Nephron (organoid): ENCODE measurements around the gene ATM.
"Not testable (repeated sequence)": the region's sequence is repeated elsewhere in the genome, so short reads cannot be mapped to it uniquely, and the experiment has no call there.

ENCODE experiments used
- H3K27ac Mint-ChIP-seq, 3 experiments: 2 replicates each; pipeline ENCODE4 v1.8.0; 2020; ENCODE audit warnings: mixed read lengths in 3 of 3, mild to moderate bottlenecking in 2 of 3, moderate library complexity in 1 of 3
- H3K27me3 Mint-ChIP-seq: 2 replicates; pipeline ENCODE4 v1.8.0; 2021; ENCODE audit warnings: low read depth, mild to moderate bottlenecking, moderate library complexity, mixed read lengths
- H3K36me3 Mint-ChIP-seq: 2 replicates; pipeline ENCODE4 v1.8.0; 2020; ENCODE audit warnings: low read depth, mixed read lengths
- H3K4me1 Mint-ChIP-seq: 2 replicates; pipeline ENCODE4 v1.8.0; 2020; ENCODE audit warnings: mixed read lengths
- H3K4me3 Mint-ChIP-seq, 3 experiments: 2 replicates each; pipeline ENCODE4 v1.8.0; 2020; ENCODE audit warnings: mild to moderate bottlenecking in 3 of 3, mixed read lengths in 3 of 3, moderate library complexity in 2 of 3
- H3K9me3 Mint-ChIP-seq: 2 replicates; pipeline ENCODE4 v1.8.0; 2020; ENCODE audit warnings: mixed read lengths
- CTCF ChIP-seq, 3 experiments: fragments of 200-600 bp; sonication (generic); IDR thresholded peaks; one replicate each; pipeline ENCODE4 v1.5.0; 2021; ENCODE audit warnings: antibody characterized with exemption in 3 of 3; ENCODE audit not compliant: unreplicated experiment in 3 of 3

Gene ATM

GRCh38 chr11:108246308-108246707, 23.4 kb downstream of the ATM start:
- Mint-ChIP-seq H3K4me1 (no peaks in the 10 kb centered on the region), H3K4me3 (no peak overlapping the region), H3K36me3 (peaks cover 51% of the 10 kb centered on the region), H3K27me3 (no peaks in the 10 kb centered on the region), H3K27ac (no peak overlapping the region), H3K9me3 (no peaks in the 10 kb centered on the region)
- TF ChIP-seq CTCF (IDR thresholded peaks at IDR 0.05; ENCODE audit: unreplicated experiment in 3 of 3) = no peak

- H3K27me3 Mint-ChIP-seq = no peaks in the 10 kb centered on the region
- no peak overlapping the region for H3K4me3 Mint-ChIP-seq
- TF ChIP-seq CTCF (IDR thresholded peaks at IDR 0.05; ENCODE audit: unreplicated experiment in 3 of 3) = no peak
- no peaks in the 10 kb centered on the region for H3K9me3 Mint-ChIP-seq
- no peak overlapping the region for H3K27ac Mint-ChIP-seq
- peaks cover 57% of the 10 kb centered on the region for H3K36me3 Mint-ChIP-seq
- H3K4me1 Mint-ChIP-seq = no peaks in the 10 kb centered on the region
Observed at GRCh38 chr11:108246885-108247284, 24.0 kb downstream of the ATM start.

DNA sequence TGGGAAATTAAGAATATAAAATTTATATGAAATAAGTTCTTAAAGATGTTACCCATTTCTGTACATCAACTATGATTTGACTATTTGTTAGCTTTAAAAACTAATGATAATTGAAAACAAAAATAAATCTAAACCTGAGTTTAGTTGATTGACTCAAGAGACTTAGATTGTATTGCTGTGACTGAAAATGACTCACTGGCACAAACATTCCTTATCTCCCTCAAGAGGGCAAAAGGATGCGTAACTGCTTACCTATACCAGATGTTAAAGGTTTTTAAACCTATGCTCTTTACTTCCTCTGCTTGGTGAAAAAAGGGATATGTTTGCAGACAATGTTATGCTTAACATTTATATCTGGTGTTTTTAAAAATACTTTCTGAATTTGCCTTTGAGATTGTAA, 30.3 kb downstream of the ATM start:
- Mint-ChIP-seq H3K36me3 (peaks cover 83% of the 10 kb centered on the region), H3K4me3 (no peak overlapping the region), H3K9me3 (no peaks in the 10 kb centered on the region), H3K4me1 (no peaks in the 10 kb centered on the region), H3K27ac (no peak overlapping the region), H3K27me3 (no peaks in the 10 kb centered on the region)
- TF ChIP-seq CTCF (IDR thresholded peaks at IDR 0.05; ENCODE audit: unreplicated experiment in 3 of 3) = no peak

- peaks cover 13% of the 10 kb centered on the region for H3K9me3 Mint-ChIP-seq
- H3K4me3 Mint-ChIP-seq = no peak overlapping the region
- H3K4me1 Mint-ChIP-seq = no peaks in the 10 kb centered on the region
- no peaks in the 10 kb centered on the region for H3K27me3 Mint-ChIP-seq
- peaks cover 62% of the 10 kb centered on the region for H3K36me3 Mint-ChIP-seq
- TF ChIP-seq CTCF (IDR thresholded peaks at IDR 0.05; ENCODE audit: unreplicated experiment in 3 of 3) = no peak
- H3K27ac Mint-ChIP-seq = no peak overlapping the region
Observed at GRCh38 chr11:108269583-108269982, 46.7 kb downstream of the ATM start.

DNA sequence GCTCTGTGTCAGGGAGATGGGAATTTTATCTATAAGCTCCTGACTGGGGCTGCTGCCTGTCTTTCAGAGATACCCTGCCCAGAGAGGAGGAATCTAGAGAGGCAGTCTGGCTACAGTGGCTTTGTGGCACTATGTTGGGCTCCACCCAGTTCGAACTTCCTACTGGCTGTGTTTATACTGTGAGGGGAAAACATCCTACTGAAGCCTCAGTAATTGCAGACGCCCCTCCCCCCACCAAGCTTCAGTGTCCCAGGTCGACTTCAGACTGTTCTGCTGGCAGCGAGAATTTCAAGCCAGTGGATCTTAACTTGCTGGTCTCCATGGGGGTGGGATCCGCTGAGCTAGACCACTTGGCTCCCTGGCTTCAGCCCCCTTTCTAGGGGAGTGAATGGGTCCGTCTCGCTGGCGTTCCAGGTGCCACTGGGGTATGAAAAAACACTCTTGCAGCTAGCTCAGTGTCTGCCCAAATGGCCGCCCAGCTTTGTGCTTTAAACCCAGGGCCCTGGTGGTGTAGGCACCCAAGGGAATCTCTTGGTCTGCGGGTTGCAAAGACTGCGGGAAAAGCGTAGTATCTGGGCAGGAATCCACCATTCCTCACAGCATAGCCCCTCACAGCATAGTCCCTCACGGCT, 54.2 kb downstream of the ATM start:
- Mint-ChIP-seq H3K4me1 (peaks cover 19% of the 10 kb centered on the region), H3K9me3 (peaks cover 29% of the 10 kb centered on the region), H3K36me3 (peaks cover 70% of the 10 kb centered on the region)
- not testable (repeated sequence) for H3K27ac Mint-ChIP-seq, H3K27me3 Mint-ChIP-seq, H3K4me3 Mint-ChIP-seq

DNA sequence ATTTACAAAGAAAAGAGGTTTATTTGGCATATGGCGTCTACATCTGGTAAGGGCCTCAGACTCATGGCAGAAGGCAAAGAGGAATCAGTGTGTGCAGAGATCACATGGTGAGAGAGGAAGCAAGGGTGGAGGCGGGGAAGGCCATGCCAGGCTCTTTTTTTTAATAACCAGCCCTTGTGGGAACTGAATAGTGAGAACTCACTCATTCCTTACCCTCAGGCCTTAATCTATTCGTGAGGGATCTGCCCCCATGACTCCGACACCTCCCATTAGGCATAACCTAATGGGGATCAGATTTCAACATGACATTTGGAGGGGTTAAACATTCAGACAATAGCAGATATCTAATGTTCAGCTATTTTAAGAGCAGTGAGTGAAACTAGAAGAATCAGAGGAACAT, 55.7 kb downstream of the ATM start:
- no peak for TF ChIP-seq CTCF (IDR thresholded peaks at IDR 0.05; ENCODE audit: unreplicated experiment in 3 of 3)
- H3K4me1 Mint-ChIP-seq = peaks cover 19% of the 10 kb centered on the region
- no peak overlapping the region for H3K4me3 Mint-ChIP-seq
- H3K9me3 Mint-ChIP-seq = peaks cover 25% of the 10 kb centered on the region
- H3K27me3 Mint-ChIP-seq = no peaks in the 10 kb centered on the region
- H3K27ac Mint-ChIP-seq = peak overlapping the region; percentile 72 to 92 (median 90)
- peaks cover 62% of the 10 kb centered on the region for H3K36me3 Mint-ChIP-seq
